Tibial nerve (tissue), 4 donors: ENCODE results near the gene KRT85. TPM values are rescaled to one million over a fixed set of nuclear protein-coding genes. Genes with fewer than 3 reads are reported as not detected.
A peak's percentile ranks its signal among the peaks of the same experiment; 100 is the strongest.

ENCODE experiments used
- DNase-seq, 2 donors: peaks; one replicate each; pipeline ENCODE4 v3.0.0-alpha.2; 2019; ENCODE audit warnings: low spot score in 2 of 2
- H3K27ac ChIP-seq, 4 donors: fragments of 200-600 bp; sonication (generic) in 3 of 4; one replicate each; pipeline ENCODE4 v1.5.1; 2017 to 2019; ENCODE audit warnings: mild to moderate bottlenecking in 1 of 4
- H3K27me3 ChIP-seq, 2 donors: fragments of 200-600 bp; sonication (generic) in 1 of 2; one replicate each; pipeline versions ENCODE4 v1.5.1 to v1.6.0; 2017 to 2019
- H3K36me3 ChIP-seq, 3 donors: fragments of 200-600 bp; sonication (generic); one replicate each; pipeline ENCODE4 v1.5.1; 2018 to 2019
- H3K4me1 ChIP-seq, 4 donors: fragments of 200-600 bp; sonication (generic) in 3 of 4; one replicate each; pipeline ENCODE4 v1.5.1; 2017 to 2019
- H3K4me3 ChIP-seq, 4 donors: fragments of 200-600 bp; sonication (generic) in 3 of 4; one replicate each; pipeline ENCODE4 v1.5.1; 2017 to 2019; ENCODE audit warnings: mild to moderate bottlenecking in 1 of 4, moderate library complexity in 1 of 4
- H3K9me3 ChIP-seq, 4 donors: fragments of 200-600 bp; sonication (generic) in 3 of 4; one replicate each; pipeline ENCODE4 v1.5.1; 2017 to 2019
- EP300 ChIP-seq, 2 donors: sonication (generic); formaldehyde crosslinking; IDR thresholded peaks; one replicate each; pipeline ENCODE4 v1.6.1; 2017; ENCODE audit warnings: antibody characterized with exemption in 2 of 2, mild to moderate bottlenecking in 1 of 2
- POLR2A ChIP-seq, 2 donors: fragments of 450-650 bp; IDR thresholded peaks; one replicate each; pipeline ENCODE4 v1.6.1; 2017; ENCODE audit warnings: antibody characterized with exemption in 2 of 2, mild to moderate bottlenecking in 2 of 2, moderate library complexity in 2 of 2
- WGBS, 2 donors: methylation state at CpG; one replicate each; pipeline ENCODE4 v1.1.5; 2018; 5-methylcytosine and 5-hydroxymethylcytosine counted together
- total RNA-seq, 4 donors: library from RNA; depleted of rRNA; stranded (reverse); fragments of >200 nt; gene quantifications; one replicate each; pipeline ENCODE4 v1.1.0, GENCODE V29; 2016
- TF ChIP-seq, protein P1 (sequence below), 5 experiments: fragments of 200-600 bp in 3 of 5; fragments of 450-650 bp in 2 of 5; sonication (generic) in 3 of 5; IDR thresholded peaks; one replicate each; pipeline ENCODE4 v1.5.1; 2016 to 2019; ENCODE audit warnings: antibody characterized with exemption in 5 of 5, mild to moderate bottlenecking in 3 of 5, moderate library complexity in 2 of 5

The KRT85 gene
- total RNA-seq, 4 donors from 2014 or later = not detected

DNA sequence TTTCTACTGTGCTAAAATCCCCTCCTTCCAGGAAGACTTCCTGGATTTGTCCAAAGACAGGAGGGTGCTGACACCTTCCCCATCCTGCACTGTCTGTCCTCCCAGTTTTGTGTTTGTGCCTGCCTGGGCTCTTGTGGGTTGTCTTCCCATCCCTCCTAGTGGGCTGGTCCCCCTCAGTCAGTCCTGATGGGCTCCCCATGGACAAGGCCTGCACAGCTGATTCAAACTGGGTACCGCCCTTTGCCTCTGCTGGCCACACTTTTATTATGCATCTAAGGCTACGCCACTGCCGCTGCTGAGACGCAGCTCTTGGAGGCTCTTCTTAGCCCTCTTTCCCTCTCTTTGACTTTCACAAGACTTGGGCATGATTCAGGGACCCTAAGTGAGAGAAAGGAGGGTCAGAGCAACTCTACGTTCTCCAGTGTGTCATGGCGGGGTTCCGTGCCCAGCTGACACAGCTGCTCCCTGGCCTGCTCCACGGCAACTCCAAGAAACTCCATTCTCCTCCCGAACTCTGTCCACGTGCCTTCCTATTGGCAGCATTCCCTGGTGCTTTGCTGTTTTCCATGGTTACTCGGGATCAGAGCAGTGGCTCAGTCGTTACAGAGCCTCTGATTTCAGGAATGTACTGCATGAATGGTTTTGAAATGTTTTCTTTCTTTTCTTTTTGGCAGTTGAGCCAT, 3.8 kb upstream of the KRT85 start:
- peak overlapping the region; percentile 49 to 89 (median 78) for H3K27ac ChIP-seq
- H3K27me3 ChIP-seq = peaks cover 0 to 3% of the 10 kb centered on the region in 2 donors
- no peaks in the 10 kb centered on the region for H3K36me3 ChIP-seq
- DNase-seq = peak; percentile 59 to 87
- peak; percentile 19 to 74 for TF ChIP-seq EP300 (IDR thresholded peaks at IDR 0.05)
- TF ChIP-seq POLR2A (IDR thresholded peaks at IDR 0.05) = no peak
- H3K9me3 ChIP-seq = no peaks in the 10 kb centered on the region
- H3K4me1 ChIP-seq = peaks cover 0 to 30% (median 10%) of the 10 kb centered on the region in 4 donors
- H3K4me3 ChIP-seq = no peak overlapping the region
- 45 to 47% methylated on average over 12 of the region's 12 CpGs for WGBS, 2 donors

DNA sequence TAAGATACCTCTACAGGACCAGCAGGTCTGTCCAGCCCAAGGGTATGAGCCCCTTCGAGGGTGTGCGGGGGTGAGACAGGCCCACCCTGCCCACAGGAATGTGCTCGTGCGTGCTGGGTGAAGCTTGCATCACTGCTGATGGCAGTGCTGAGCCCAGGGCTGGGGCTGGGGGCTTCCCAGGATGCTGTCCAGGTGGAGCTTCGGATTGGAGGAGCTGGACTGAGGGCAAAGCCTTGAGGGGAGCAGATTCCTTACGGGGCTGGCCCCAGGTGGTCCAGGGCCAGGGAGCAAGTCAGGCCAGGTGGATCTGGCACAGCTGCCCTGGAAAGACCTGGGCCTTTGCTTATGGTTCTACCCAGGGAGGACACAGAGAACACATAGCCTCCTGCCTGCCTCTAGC, 2.5 kb upstream of the KRT85 start:
- Histone ChIP-seq H3K27me3 (peaks cover 0 to 3% of the 10 kb centered on the region in 2 donors), H3K9me3 (no peaks in the 10 kb centered on the region), H3K36me3 (no peaks in the 10 kb centered on the region), H3K4me3 (no peak overlapping the region), H3K27ac (no peak overlapping the region), H3K4me1 (peaks cover 0 to 30% (median 10%) of the 10 kb centered on the region in 4 donors)
- WGBS, 2 donors = 85 to 88% methylated on average over 6 of the region's 6 CpGs
- no peak for DNase-seq
- TF ChIP-seq, protein P1, sequence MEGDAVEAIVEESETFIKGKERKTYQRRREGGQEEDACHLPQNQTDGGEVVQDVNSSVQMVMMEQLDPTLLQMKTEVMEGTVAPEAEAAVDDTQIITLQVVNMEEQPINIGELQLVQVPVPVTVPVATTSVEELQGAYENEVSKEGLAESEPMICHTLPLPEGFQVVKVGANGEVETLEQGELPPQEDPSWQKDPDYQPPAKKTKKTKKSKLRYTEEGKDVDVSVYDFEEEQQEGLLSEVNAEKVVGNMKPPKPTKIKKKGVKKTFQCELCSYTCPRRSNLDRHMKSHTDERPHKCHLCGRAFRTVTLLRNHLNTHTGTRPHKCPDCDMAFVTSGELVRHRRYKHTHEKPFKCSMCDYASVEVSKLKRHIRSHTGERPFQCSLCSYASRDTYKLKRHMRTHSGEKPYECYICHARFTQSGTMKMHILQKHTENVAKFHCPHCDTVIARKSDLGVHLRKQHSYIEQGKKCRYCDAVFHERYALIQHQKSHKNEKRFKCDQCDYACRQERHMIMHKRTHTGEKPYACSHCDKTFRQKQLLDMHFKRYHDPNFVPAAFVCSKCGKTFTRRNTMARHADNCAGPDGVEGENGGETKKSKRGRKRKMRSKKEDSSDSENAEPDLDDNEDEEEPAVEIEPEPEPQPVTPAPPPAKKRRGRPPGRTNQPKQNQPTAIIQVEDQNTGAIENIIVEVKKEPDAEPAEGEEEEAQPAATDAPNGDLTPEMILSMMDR (IDR thresholded peaks at IDR 0.05) = no peak
- TF ChIP-seq POLR2A (IDR thresholded peaks at IDR 0.05) (no peak), EP300 (IDR thresholded peaks at IDR 0.05) (no peak)

DNA sequence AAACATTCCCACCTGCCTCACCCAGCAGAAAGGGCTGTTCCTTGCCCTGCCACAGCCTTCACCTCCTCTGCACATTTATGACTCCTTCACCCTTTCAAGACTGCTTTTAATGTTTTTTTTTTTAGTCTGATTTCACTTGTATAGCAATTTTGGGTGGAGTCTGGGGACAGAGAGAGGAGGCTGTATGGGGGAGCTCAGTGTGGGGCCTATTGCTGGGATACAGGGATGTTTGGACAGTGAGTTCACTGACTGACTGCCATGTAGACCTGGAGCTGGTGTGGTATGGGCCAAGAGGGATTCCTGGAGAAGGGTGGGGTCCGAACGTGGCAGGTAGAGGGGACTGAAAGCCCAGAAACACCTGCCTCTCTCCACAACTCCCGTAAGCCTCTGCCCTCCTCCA, 1.9 kb upstream of the KRT85 start:
- Histone ChIP-seq H3K9me3 (no peaks in the 10 kb centered on the region), H3K27me3 (peaks cover 0 to 3% of the 10 kb centered on the region in 2 donors), H3K4me3 (no peak overlapping the region), H3K27ac (no peak overlapping the region), H3K36me3 (no peaks in the 10 kb centered on the region), H3K4me1 (peaks cover 0 to 30% (median 10%) of the 10 kb centered on the region in 4 donors)
- no peak for DNase-seq
- 64 to 78% methylated on average over 3 of the region's 3 CpGs for WGBS, 2 donors
- TF ChIP-seq, protein P1 (IDR thresholded peaks at IDR 0.05) = no peak
- TF ChIP-seq EP300 (IDR thresholded peaks at IDR 0.05) = no peak

DNA sequence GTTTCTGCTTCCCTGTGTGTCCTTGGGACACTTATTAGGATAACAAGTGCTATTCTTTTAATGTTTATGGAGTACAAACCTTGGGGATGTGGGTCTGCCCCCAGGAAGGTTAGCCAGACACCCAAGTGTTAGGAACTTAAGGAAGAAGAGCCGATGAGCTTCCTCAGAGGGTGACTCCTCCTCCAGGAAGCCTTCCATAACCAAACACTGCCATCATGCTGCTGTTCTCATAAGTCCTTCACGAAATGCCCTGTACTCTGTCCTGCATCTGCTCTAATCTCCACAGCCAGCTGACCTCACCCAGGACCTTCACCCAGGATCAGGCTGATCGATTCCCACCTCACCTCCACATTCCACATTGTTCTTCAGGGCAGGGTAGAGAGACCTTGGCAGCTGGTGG, 1.2 kb upstream of the KRT85 start:
- DNase-seq = no peak
- peaks cover 0 to 30% (median 10%) of the 10 kb centered on the region in 4 donors for H3K4me1 ChIP-seq
- no peaks in the 10 kb centered on the region for H3K9me3 ChIP-seq
- TF ChIP-seq, protein P1 (IDR thresholded peaks at IDR 0.05) = no peak
- TF ChIP-seq POLR2A (IDR thresholded peaks at IDR 0.05) (no peak), EP300 (IDR thresholded peaks at IDR 0.05) (no peak)
- peaks cover 0 to 3% of the 10 kb centered on the region in 2 donors for H3K27me3 ChIP-seq
- 62 to 63% methylated on average over 3 of the region's 3 CpGs for WGBS, 2 donors
- no peaks in the 10 kb centered on the region for H3K36me3 ChIP-seq
- no peak overlapping the region for H3K27ac ChIP-seq
- no peak overlapping the region for H3K4me3 ChIP-seq

DNA sequence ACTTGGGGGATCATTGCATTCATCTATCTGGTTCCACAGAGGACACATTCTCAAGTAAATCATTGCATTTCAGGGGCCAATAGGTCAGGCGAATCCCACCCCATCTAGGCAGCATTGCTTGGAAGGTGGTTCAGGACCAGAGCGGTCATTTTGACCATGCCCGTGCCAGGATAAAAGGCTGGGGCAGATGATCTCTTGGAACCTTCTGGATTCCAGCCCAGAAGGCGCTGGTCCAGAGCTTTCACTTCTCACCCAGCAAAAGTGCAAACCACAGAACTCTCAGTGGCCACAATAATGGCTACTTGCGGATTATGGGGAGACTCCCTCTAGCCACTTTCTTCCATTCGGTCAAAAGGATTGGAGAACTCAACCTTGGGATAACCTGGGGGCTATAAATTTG, 595 bp upstream of the KRT85 start:
- 72 to 85% methylated on average over 3 to 6 of the region's 6 CpGs for WGBS, 2 donors
- TF ChIP-seq, protein P1 (IDR thresholded peaks at IDR 0.05) = no peak
- TF ChIP-seq EP300 (IDR thresholded peaks at IDR 0.05) (no peak), POLR2A (IDR thresholded peaks at IDR 0.05) (no peak)
- no peak for DNase-seq

More for the DNA sequence above, 595 bp upstream of the KRT85 start:
- Histone ChIP-seq H3K36me3 (no peaks in the 10 kb centered on the region), H3K4me1 (peaks cover 0 to 29% (median 10%) of the 10 kb centered on the region in 4 donors), H3K27ac (no peak overlapping the region), H3K9me3 (no peaks in the 10 kb centered on the region), H3K27me3 (peaks cover 0 to 3% of the 10 kb centered on the region in 2 donors), H3K4me3 (no peak overlapping the region)
